Measurements from ENCODE around the gene PCSK2. TPM values are rescaled to one million over a fixed set of nuclear protein-coding genes. Genes with fewer than 3 reads are reported as not detected.

The PCSK2 gene
- polyA plus RNA-seq, 1 experiment: not detected

GRCh38 chr20:17503301-17504065 is 276.6 kb downstream of the PCSK2 start:
- no peak for DNase-seq (ENCODE audit: low read depth, low spot score)
- H3K27me3 ChIP-seq (ENCODE audit: control insufficient read depth, insufficient read depth, low read length): peaks cover 7% of the 10 kb centered on the region
- ChIA-PET CTCF (interaction anchor here (0.6 to 3.3 kb wide), 20 partner anchors 11 to 963 kb away, joined by 3 to 44 read pairs (median 4); partner anchors contain the start of gene DZANK1), POLR2A (no interaction called here)
- no peak overlapping the region for H3K4me3 ChIP-seq (ENCODE audit: low read depth, low read length)
- no peaks in the 10 kb centered on the region; the same call in 1 of the 2 replicates for H3K9me3 ChIP-seq (ENCODE audit: control insufficient read depth, insufficient read depth, low read length)
- no peak overlapping the region for H3K27ac ChIP-seq (ENCODE audit: low read depth, low read length)
- TF ChIP-seq CTCF (IDR thresholded peaks at IDR 0.05; ENCODE audit: low read depth, low read length): no peak

- no peak for DNase-seq (ENCODE audit: low read depth, low spot score)
- CTCF ChIA-PET: interaction anchor here (0.6 to 3.3 kb wide), 60 partner anchors 8 to 1852 kb away, joined by 3 to 44 read pairs (median 4); partner anchors contain the start of genes DZANK1 and RRBP1
- Histone ChIP-seq H3K9me3 (ENCODE audit: control insufficient read depth, insufficient read depth, low read length) (no peaks in the 10 kb centered on the region; the same call in 1 of the 2 replicates), H3K4me3 (ENCODE audit: low read depth, low read length) (peak overlapping the region; percentile 35), H3K27ac (ENCODE audit: low read depth, low read length) (no peak overlapping the region), H3K27me3 (ENCODE audit: control insufficient read depth, insufficient read depth, low read length) (peaks cover 7% of the 10 kb centered on the region)
- no peak for TF ChIP-seq CTCF (IDR thresholded peaks at IDR 0.05; ENCODE audit: low read depth, low read length)
- POLR2A ChIA-PET: interaction anchor here (0.6 to 1.6 kb wide), 3 partner anchors 26 to 839 kb away, joined by 3 read pairs; no protein-coding TSS in a partner anchor
Measured at GRCh38 chr20:17504066-17504897, 277.4 kb downstream of the PCSK2 start.

GRCh38 chr20:17504898-17505635 is 278.2 kb downstream of the PCSK2 start:
- Histone ChIP-seq H3K27me3 (ENCODE audit: control insufficient read depth, insufficient read depth, low read length) (peaks cover 7% of the 10 kb centered on the region), H3K9me3 (ENCODE audit: control insufficient read depth, insufficient read depth, low read length) (no peaks in the 10 kb centered on the region; the same call in 1 of the 2 replicates), H3K4me3 (ENCODE audit: low read depth, low read length) (peak overlapping the region; percentile 58), H3K27ac (ENCODE audit: low read depth, low read length) (no peak overlapping the region)
- CTCF ChIA-PET: interaction anchor here (0.6 to 3.3 kb wide), 63 partner anchors 8 to 1853 kb away, joined by 3 to 44 read pairs (median 4); partner anchors contain the start of genes DZANK1 and RRBP1
- no peak for DNase-seq (ENCODE audit: low read depth, low spot score)
- POLR2A ChIA-PET: interaction anchor here (0.6 to 1.6 kb wide), 5 partner anchors 26 to 838 kb away, joined by 3 to 4 read pairs (median 3); no protein-coding TSS in a partner anchor
- TF ChIP-seq CTCF (IDR thresholded peaks at IDR 0.05; ENCODE audit: low read depth, low read length): peak; percentile 64

GRCh38 chr20:17505636-17506517 is 279.0 kb downstream of the PCSK2 start:
- Histone ChIP-seq H3K4me3 (ENCODE audit: low read depth, low read length) (no peak overlapping the region), H3K27ac (ENCODE audit: low read depth, low read length) (peak overlapping the region; percentile 21), H3K27me3 (ENCODE audit: control insufficient read depth, insufficient read depth, low read length) (peaks cover 7% of the 10 kb centered on the region), H3K9me3 (ENCODE audit: control insufficient read depth, insufficient read depth, low read length) (no peaks in the 10 kb centered on the region; the same call in 1 of the 2 replicates)
- TF ChIP-seq CTCF (IDR thresholded peaks at IDR 0.05; ENCODE audit: low read depth, low read length): no peak
- POLR2A ChIA-PET: interaction anchor here (0.6 to 1.6 kb wide), 6 partner anchors 20 to 457 kb away, joined by 3 to 4 read pairs (median 3); partner anchors contain the start of gene DSTN
- no peak for DNase-seq (ENCODE audit: low read depth, low spot score)
- CTCF ChIA-PET: interaction anchor here (0.6 to 3.3 kb wide), 35 partner anchors 8 to 781 kb away, joined by 3 to 44 read pairs (median 4); partner anchors contain the start of gene RRBP1
